DMS53 (cell line): ENCODE measurements around the gene GLMP.

Experiments
- DNase-seq: peaks from one replicate; lab custom pipeline; 2025; lab: John Stamatoyannopoulos, UW

GLMP gene

GRCh38 chr1:156285437-156285836 is 10.0 kb downstream of the GLMP start:
- no peak for DNase-seq

GRCh38 chr1:156284757-156285156 is 10.7 kb downstream of the GLMP start:
- no peak for DNase-seq

- peak; percentile 43 for DNase-seq
Observed at GRCh38 chr1:156284112-156284511, 11.4 kb downstream of the GLMP start, which contains the start of gene TMEM79. Gene TMEM79, plus strand, starts transcription at chr1:156284325. Its CDS starts 902 bp downstream, at chr1:156285227.

GRCh38 chr1:156283521-156283920 is 12.0 kb downstream of the GLMP start:
- DNase-seq: no peak

- DNase-seq: peak; percentile 99
Observed at GRCh38 chr1:156282479-156283222, 12.8 kb downstream of the GLMP start, which contains the start of gene SMG5. Gene SMG5, minus strand, starts transcription at chr1:156282825. Its CDS starts 145 bp downstream, at chr1:156282680.

- DNase-seq: peak; percentile 74
Observed at GRCh38 chr1:156281693-156282478, 13.6 kb downstream of the GLMP start.

GRCh38 chr1:156281281-156281680 is 14.2 kb downstream of the GLMP start:
- DNase-seq: no peak

GRCh38 chr1:156279837-156280236 is 15.6 kb downstream of the GLMP start:
- no peak for DNase-seq

GRCh38 chr1:156276966-156277381 is 18.5 kb downstream of the GLMP start:
- DNase-seq: no peak

- DNase-seq: no peak
Observed at GRCh38 chr1:156276532-156276931, 18.9 kb downstream of the GLMP start.

GRCh38 chr1:156270314-156270713 is 25.2 kb downstream of the GLMP start:
- DNase-seq: no peak

GRCh38 chr1:156268336-156268735 is 27.1 kb downstream of the GLMP start:
- no peak for DNase-seq

- DNase-seq: no peak
Observed at GRCh38 chr1:156266051-156266450, 29.4 kb downstream of the GLMP start.

GRCh38 chr1:156263288-156263655 is 32.2 kb downstream of the GLMP start:
- no peak for DNase-seq

- no peak for DNase-seq
Observed at GRCh38 chr1:156262461-156263287, 32.8 kb downstream of the GLMP start.

GRCh38 chr1:156260896-156261295 is 34.6 kb downstream of the GLMP start:
- DNase-seq: no peak

GRCh38 chr1:156259805-156260204 is 35.7 kb downstream of the GLMP start:
- no peak for DNase-seq

GRCh38 chr1:156258859-156259258 is 36.6 kb downstream of the GLMP start:
- no peak for DNase-seq

GRCh38 chr1:156257711-156258110 is 37.8 kb downstream of the GLMP start:
- no peak for DNase-seq

- no peak for DNase-seq
Observed at GRCh38 chr1:156253634-156254033, 41.8 kb downstream of the GLMP start.

- DNase-seq: no peak
Observed at GRCh38 chr1:156251527-156251926, 44.0 kb downstream of the GLMP start.

- no peak for DNase-seq
Observed at GRCh38 chr1:156249593-156249992, 45.9 kb downstream of the GLMP start.
